ENCODE results near the gene CBX8. TPM values are rescaled to one million over a fixed set of nuclear protein-coding genes. Genes with fewer than 3 reads are reported as not detected.
A peak's percentile ranks its signal among the peaks of the same experiment; 100 is the strongest.

CBX8 gene
- total RNA-seq (2014; rRNA removed; shearing (Covaris generic)) = 7.0 and 14.6 TPM in 2 replicates

GRCh38 chr17:79796763-79797491 lies at the start of gene CBX8:
Gene CBX8, minus strand, starts transcription at chr17:79797077. Its CDS starts 79 bp downstream, at chr17:79796998.
- DNase-seq (ENCODE audit: low spot score) = peak; percentile 99

DNA sequence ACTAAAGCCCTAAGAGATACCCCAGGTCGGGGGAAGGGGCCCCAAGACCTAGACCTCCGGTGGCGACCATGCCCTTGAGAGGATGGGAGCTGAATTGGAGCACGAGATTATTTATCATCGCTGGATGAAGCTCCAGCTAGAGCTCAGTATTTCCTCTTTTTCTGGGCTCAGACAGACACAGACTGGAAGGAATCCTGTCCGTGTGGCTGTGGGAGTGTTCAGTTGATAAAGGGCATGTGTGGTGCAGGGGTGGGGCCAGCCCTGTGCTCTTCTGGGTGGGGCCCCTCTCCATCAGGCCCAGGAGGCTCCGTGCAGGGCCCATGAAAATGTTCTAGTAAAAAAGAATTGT lies 48.7 kb upstream of the CBX8 start:
- DNase-seq (ENCODE audit: low spot score) = no peak

DNA sequence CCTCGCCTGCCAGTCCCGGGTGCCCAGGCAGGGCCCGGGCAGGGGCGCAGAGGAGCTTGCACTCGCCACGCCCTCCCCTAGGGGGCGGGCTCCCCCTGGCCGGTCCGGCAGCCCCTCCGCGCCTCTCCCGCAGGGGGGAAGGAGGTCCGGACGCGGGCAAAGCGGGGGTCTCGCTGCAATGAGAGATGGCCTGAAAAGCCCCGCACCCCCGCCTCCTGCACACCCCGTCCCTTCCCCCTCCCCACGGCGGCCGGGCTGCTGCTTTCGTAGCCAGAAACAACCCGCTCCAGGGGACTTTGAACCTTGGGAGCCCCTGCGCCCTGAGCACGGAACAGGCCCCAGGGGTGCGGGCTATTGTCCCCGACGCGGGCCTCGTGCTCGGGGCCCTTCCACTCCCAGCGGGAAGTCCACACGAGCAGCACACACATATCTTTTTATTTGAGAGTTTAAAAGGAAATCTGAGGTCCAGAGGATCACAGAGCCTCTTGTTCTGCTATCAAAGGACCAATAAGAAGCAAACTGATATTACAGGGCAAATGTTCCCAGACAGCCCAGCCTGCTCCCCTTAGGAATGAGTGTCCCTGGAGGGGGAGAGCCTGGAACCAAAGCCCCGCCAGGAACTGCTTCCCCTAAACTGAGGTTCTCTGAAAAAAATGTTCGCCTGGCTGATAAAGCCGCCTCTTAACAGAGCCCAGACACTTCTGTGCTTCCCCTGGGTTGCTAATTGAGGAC lies 48.2 kb upstream of the CBX8 start:
- no peak for DNase-seq (ENCODE audit: low spot score)

GRCh38 chr17:79843816-79844800 lies 47.2 kb upstream of the CBX8 start:
- no peak for DNase-seq (ENCODE audit: low spot score)

- DNase-seq (ENCODE audit: low spot score) = no peak
Observed at GRCh38 chr17:79843474-79843815, 46.6 kb upstream of the CBX8 start.

DNA sequence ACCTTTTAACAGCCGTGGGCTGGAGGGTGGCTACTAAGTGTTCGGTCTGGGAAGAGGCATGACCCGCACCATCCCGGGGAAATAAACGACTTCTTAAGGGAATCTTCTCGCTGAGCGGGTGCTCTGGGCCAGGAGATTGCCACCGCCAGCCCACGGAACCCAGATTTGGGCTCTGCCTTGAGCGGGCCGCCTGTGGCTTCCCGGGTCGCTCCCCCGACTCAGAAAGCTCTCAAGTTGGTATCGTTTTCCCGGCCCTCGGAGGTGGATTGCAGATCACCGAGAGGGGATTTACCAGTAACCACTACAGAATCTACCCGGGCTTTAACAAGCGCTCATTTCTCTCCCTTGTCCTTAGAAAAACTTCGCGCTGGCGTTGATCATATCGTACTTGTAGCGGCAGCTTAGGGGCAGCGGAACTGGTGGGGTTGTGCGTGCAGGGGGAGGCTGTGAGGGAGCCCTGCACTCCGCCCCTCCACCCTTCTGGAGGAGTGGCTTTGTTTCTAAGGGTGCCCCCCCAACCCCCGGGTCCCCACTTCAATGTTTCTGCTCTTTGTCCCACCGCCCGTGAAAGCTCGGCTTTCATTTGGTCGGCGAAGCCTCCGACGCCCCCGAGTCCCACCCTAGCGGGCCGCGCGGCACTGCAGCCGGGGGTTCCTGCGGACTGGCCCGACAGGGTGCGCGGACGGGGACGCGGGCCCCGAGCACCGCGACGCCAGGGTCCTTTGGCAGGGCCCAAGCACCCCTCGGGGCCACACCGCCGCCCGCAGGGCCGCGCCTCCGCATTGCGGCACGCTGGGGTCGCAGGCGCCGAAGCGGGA lies 46.0 kb upstream of the CBX8 start:
- DNase-seq (ENCODE audit: low spot score) = no peak

GRCh38 chr17:79842136-79842655 lies 45.3 kb upstream of the CBX8 start:
- no peak for DNase-seq (ENCODE audit: low spot score)

DNA sequence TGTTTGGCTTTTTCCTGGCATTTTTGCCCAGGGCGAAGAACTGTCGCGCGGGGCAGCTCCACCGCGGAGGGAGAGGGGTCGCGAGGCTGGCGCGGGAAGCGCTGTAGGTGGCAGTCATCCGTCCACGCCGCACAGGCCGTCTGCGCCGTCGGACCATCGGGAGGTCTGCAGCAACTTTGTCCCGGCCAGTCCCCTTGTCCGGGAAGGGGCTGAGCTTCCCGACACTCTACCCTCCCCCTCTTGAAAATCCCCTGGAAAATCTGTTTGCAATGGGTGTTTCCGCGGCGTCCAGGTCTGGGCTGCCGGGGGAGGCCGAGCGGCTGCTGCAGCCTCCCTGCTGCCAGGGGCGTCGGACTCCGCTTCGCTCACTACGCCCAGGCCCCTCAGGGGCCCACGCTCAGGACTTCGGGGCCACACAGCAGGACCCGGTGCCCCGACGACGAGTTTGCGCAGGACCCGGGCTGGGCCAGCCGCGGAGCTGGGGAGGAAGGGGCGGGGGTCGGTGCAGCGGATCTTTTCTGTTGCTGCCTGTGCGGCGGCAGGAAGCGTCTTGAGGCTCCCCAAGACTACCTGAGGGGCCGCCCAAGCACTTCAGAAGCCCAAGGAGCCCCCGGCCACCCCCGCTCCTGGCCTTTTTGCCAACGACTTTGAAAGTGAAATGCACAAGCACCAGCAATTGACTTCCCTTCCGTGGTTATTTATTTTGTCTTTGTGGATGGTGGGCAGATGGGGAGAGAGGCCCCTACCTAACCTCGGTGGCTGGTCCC lies 44.7 kb upstream of the CBX8 start:
- no peak for DNase-seq (ENCODE audit: low spot score)

- DNase-seq (ENCODE audit: low spot score) = no peak
Observed at GRCh38 chr17:79840989-79841286, 44.1 kb upstream of the CBX8 start.

GRCh38 chr17:79840269-79840988 lies 43.6 kb upstream of the CBX8 start:
- no peak for DNase-seq (ENCODE audit: low spot score)

DNA sequence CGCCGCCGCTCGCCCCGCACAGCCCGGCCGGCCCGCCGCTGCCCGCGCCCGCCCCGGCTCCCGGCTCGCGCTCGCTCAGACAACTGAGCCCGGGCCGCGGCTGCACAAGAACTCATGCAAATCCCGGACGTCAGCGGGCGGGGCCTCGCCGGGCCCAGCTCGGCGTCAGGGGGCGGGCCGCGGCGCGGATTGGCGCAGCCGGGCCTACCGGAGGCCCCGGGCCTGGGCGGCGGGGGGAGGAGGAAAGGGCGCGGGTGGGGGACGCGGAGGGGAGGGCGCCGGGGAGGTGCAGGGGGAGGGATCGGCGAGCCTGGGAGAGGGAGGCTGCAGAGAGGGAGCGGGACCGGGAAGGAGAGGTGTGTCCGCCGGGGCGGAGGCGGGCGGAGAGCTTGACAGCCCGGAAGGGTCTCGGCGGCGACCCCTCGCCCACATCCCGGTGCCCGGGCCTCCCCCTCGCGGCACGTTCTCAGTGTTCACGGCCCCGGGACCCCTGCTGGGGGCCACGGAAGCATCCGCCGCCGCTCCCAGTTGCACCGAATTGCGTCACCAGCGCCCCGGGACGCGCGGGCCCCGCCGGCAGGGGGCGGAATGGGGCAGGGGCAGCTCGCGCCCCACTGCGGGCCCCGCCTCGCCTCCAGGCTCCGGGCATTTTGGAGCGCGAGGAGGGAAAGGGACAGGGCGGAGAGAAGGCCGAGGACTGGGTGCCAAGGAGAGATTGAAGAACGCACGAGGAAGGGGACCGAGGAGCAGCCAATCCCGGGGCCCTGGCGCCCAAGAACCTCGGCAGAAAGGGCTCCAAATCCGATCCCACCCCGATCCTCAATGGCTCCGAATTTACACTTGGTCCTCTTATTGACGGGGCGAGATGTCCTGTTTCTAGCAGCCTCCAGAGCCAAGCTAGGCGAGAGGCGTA lies 42.7 kb upstream of the CBX8 start, which contains the start of gene CBX4:
Gene CBX4 (minus strand): TSS at position 85 of the 913 bp plus-strand sequence. CDS start 189 bp downstream, outside the sequence.
- peak; percentile 91 for DNase-seq (ENCODE audit: low spot score)

DNA sequence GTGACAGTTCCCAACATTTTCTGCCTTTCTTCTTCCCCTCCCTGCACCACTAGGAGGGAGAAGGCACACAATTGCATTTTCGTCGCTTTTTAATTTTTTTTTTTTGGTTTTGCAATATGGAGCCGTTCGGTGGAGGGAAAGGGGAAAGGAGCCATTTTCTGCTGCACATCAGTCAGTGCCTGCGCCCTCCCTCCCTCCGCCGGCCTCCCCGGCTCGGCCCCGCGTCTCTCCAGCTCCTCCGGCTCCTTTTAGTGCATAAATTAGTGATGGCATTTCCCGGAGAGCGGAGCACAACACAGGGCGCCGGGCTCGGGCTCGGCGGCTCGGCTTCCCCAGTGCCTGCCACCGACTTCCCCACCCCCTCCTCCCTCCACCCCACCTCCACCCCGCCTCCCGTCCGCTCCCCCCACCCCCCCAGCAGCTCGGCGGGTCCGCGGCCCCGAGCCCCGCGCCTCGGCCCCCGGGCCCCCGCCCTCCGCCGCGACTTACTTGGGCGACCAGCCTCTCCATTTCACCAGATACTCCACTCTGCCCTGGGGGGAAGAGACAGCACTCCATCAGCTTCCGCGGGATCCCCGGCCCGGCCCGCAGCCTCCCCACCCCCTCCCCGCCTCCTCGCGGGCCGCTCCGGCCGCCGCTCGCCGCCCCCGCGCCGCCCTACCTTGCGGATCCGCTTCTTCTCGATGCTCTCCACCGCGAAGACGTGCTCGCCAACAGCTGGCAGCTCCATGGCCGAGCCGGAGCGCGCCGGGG lies 41.8 kb upstream of the CBX8 start:
- no peak for DNase-seq (ENCODE audit: low spot score)

GRCh38 chr17:79837888-79838521 lies 41.1 kb upstream of the CBX8 start:
- no peak for DNase-seq (ENCODE audit: low spot score)

DNA sequence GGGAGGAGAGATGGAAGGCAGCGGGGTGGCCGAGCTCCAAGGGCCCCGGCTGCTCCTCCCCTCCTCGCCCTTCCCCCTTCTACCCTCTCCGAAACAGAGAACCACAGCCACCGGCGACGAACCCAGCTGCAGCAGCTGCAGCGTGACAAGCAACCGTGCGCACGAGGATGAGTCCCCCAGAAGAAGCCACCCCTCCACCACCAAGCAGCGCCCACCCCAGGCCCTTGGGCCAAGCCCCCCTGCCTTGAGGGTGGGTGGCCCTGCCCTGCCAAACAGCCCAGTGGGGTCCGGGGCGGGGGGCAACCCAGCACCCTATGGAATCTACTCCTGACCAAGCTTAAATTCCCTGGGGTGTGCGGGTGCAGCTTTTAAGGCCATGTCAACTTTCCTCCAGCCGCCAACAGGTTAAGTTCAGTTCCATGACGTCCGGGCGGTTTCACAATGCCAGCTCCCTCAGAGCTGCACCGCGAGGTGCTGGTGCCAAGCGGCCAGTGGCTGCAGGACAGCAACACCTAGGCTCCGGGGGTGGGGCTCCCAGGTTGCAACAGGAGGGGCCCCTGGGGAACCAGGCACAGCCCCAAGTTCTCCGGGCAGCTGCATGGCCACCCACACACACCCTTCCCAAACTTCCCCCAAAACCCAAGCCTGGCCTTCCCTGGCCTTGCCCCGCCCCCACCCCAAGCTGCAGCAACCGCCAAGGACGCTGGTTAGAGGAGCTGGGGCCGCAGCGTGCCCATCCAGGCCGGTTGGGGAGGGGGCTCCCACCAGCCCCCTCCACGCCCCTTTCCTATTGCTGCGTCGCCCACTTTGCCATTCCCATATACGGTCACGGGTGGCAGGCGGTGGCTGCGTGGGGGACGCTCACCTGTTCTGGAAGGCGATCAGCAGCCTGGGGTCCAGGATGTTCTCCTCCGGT lies 40.4 kb upstream of the CBX8 start:
- peak; percentile 89 for DNase-seq (ENCODE audit: low spot score)

DNA sequence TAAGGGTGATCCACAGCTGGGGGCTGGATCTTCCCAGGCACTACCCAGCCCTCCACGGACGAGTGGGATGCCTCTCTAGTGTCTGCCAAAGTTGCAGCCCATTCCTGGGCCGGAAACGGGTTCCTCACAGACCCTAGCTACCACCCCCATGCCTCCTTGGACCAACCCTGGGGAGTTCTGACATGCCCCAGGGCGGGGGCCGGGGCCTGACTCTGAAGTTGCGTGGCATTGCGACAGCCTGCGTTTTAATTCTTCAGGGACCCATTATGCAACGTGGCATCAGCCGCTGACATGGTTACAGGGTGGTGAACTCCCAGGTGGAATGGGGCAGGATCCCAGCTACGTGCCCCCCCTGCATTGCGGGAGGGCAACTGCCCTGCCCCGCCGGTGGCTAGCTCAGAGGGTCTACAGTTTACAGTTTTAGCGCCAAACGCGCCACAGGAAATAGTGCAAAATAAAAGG lies 39.7 kb upstream of the CBX8 start:
- DNase-seq (ENCODE audit: low spot score) = no peak

GRCh38 chr17:79835953-79836509 lies 39.2 kb upstream of the CBX8 start:
- no peak for DNase-seq (ENCODE audit: low spot score)

Data from H4 (cell line).